ENCODE results near the gene GBGT1. TPM values are rescaled to one million over a fixed set of nuclear protein-coding genes. Genes with fewer than 3 reads are reported as not detected.
"Not testable (repeated sequence)": the region's sequence is repeated elsewhere in the genome, so short reads cannot be mapped to it uniquely, and the experiment has no call there.

GBGT1 gene
- total and polyA plus RNA-seq, 4 donors, result 6.1 to 42.9 (median 23.2) TPM

GRCh38 chr9:133205996-133206931, 42.5 kb upstream of the GBGT1 start:
- H3K4me3 ChIP-seq, result no peak overlapping the region
- H3K27me3 ChIP-seq (ENCODE audit: control insufficient read depth in 3 of 3, insufficient read depth in 3 of 3, low read length in 2 of 3), result peaks cover 0 to 7% (median 0%) of the 10 kb centered on the region in 3 donors
- H3K27ac ChIP-seq (ENCODE audit: low read depth in 1 of 2, low read length in 1 of 2), result no peak overlapping the region
- WGBS, 2 donors, result 80 to 89% methylated on average over 34 to 35 of the region's 35 CpGs
- H3K9me3 ChIP-seq (ENCODE audit: control insufficient read depth in 4 of 4, insufficient read depth in 3 of 4, low read length in 3 of 4), result peaks cover 0 to 5% (median 2%) of the 10 kb centered on the region in 4 donors
- H3K36me3 ChIP-seq (ENCODE audit: control insufficient read depth in 4 of 4, insufficient read depth in 4 of 4, low read length in 4 of 4), result no peaks in the 10 kb centered on the region
- DNase-seq (no peak), ATAC-seq (ENCODE audit: insufficient read depth, low FRiP score) (no peak)
- no peak for TF ChIP-seq CTCF (IDR thresholded peaks at IDR 0.05; ENCODE audit: control extremely low read depth, extremely low read depth)
- no peak overlapping the region for H3K9ac ChIP-seq (ENCODE audit: insufficient read depth in 1 of 2, low read length in 2 of 2)
- no peaks in the 10 kb centered on the region for H3K4me1 ChIP-seq (ENCODE audit: control insufficient read depth in 5 of 5, insufficient read depth in 5 of 5, low read length in 5 of 5)

GRCh38 chr9:133205481-133205887, 41.8 kb upstream of the GBGT1 start:
- not testable (repeated sequence) for H3K9me3 ChIP-seq (ENCODE audit: control insufficient read depth in 4 of 4, insufficient read depth in 3 of 4, low read length in 3 of 4); H3K4me1 ChIP-seq (ENCODE audit: control insufficient read depth in 5 of 5, insufficient read depth in 5 of 5, low read length in 5 of 5); H3K36me3 ChIP-seq (ENCODE audit: control insufficient read depth in 4 of 4, insufficient read depth in 4 of 4, low read length in 4 of 4); H3K4me3 ChIP-seq; DNase-seq; H3K9ac ChIP-seq (ENCODE audit: insufficient read depth in 1 of 2, low read length in 2 of 2); H3K27ac ChIP-seq (ENCODE audit: low read depth in 1 of 2, low read length in 1 of 2); ATAC-seq (ENCODE audit: insufficient read depth, low FRiP score)
- 74 to 85% methylated on average over 14 of the region's 14 CpGs for WGBS, 2 donors
- peaks cover 0 to 11% (median under 1%) of the 10 kb centered on the region in 3 donors for H3K27me3 ChIP-seq (ENCODE audit: control insufficient read depth in 3 of 3, insufficient read depth in 3 of 3, low read length in 2 of 3)

GRCh38 chr9:133204993-133205336, 41.3 kb upstream of the GBGT1 start:
- ATAC-seq (ENCODE audit: insufficient read depth, low FRiP score), result no peak
- 69 to 82% methylated on average over 8 of the region's 8 CpGs for WGBS, 2 donors
- peaks cover 0 to 11% (median 3%) of the 10 kb centered on the region in 3 donors for H3K27me3 ChIP-seq (ENCODE audit: control insufficient read depth in 3 of 3, insufficient read depth in 3 of 3, low read length in 2 of 3)
- no peak for TF ChIP-seq CTCF (IDR thresholded peaks at IDR 0.05; ENCODE audit: control extremely low read depth, extremely low read depth)
- no peak overlapping the region for H3K4me3 ChIP-seq
- no peak for DNase-seq
- H3K27ac ChIP-seq (ENCODE audit: low read depth in 1 of 2, low read length in 1 of 2), result no peak overlapping the region
- no peaks in the 10 kb centered on the region for H3K4me1 ChIP-seq (ENCODE audit: control insufficient read depth in 5 of 5, insufficient read depth in 5 of 5, low read length in 5 of 5)
- no peaks in the 10 kb centered on the region for H3K36me3 ChIP-seq (ENCODE audit: control insufficient read depth in 4 of 4, insufficient read depth in 4 of 4, low read length in 4 of 4)
- H3K9me3 ChIP-seq (ENCODE audit: control insufficient read depth in 4 of 4, insufficient read depth in 3 of 4, low read length in 3 of 4), result peaks cover 0 to 2% (median 0%) of the 10 kb centered on the region in 4 donors
- no peak overlapping the region for H3K9ac ChIP-seq (ENCODE audit: insufficient read depth in 1 of 2, low read length in 2 of 2)

- no peak for ATAC-seq (ENCODE audit: insufficient read depth, low FRiP score)
Observed at GRCh38 chr9:133204335-133204992, 40.8 kb upstream of the GBGT1 start.

More at GRCh38 chr9:133204335-133204992, 40.8 kb upstream of the GBGT1 start:
- H3K9ac ChIP-seq (ENCODE audit: insufficient read depth in 1 of 2, low read length in 2 of 2), result no peak overlapping the region
- no peak overlapping the region for H3K27ac ChIP-seq (ENCODE audit: low read depth in 1 of 2, low read length in 1 of 2)
- H3K36me3 ChIP-seq (ENCODE audit: control insufficient read depth in 4 of 4, insufficient read depth in 4 of 4, low read length in 4 of 4), result no peaks in the 10 kb centered on the region
- 85 to 86% methylated on average over 16 to 17 of the region's 17 CpGs for WGBS, 2 donors
- H3K4me1 ChIP-seq (ENCODE audit: control insufficient read depth in 5 of 5, insufficient read depth in 5 of 5, low read length in 5 of 5), result no peaks in the 10 kb centered on the region
- peaks cover 0 to 11% (median 3%) of the 10 kb centered on the region in 3 donors for H3K27me3 ChIP-seq (ENCODE audit: control insufficient read depth in 3 of 3, insufficient read depth in 3 of 3, low read length in 2 of 3)
- DNase-seq, result no peak
- no peak for TF ChIP-seq CTCF (IDR thresholded peaks at IDR 0.05; ENCODE audit: control extremely low read depth, extremely low read depth)
- H3K9me3 ChIP-seq (ENCODE audit: control insufficient read depth in 4 of 4, insufficient read depth in 3 of 4, low read length in 3 of 4), result peaks cover 0 to 2% (median 0%) of the 10 kb centered on the region in 4 donors
- no peak overlapping the region for H3K4me3 ChIP-seq
